Measurements from ENCODE around the gene RXRA.

Gene RXRA

DNA sequence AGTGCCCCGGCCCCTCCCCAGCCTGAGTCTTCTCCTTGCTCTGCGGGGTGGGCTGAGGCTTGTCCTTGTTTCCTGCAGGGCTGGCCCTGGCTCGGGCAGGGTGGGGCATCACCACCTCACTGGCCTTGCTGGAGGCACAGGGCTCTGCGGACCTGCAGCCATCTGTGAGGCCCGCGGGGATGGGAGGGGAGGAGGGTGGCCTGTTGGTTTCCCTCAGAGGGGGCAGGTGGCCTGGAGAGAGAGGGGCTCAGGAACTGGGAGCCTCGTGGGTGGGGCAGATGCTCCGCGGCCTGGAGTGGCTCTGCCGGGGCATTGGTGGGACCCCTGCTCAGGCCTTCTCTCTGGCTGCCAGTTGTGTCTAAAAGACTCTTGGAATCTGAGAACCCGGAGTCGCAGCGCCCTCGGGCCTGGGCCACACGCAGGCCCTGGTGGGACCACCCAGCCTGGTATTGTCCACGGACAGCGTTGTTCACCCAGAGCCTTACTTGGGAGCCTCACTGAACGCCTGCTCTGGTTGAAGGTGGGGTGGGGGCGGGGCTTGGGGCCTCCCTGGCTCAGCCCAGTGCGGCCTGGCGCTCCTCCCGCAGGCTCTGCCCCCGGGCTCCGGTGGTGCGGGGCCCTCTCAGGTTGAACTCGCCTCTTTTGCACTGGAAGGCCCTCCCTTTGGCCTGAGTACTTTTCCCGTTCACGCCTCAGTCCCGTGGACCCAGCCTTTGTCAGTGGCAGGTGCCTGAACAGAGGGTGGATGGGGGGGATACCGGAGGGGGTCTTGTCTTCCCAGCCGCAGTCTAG, 111.3 kb downstream of the RXRA start:
- DNase-seq, result peak; percentile 65

DNA sequence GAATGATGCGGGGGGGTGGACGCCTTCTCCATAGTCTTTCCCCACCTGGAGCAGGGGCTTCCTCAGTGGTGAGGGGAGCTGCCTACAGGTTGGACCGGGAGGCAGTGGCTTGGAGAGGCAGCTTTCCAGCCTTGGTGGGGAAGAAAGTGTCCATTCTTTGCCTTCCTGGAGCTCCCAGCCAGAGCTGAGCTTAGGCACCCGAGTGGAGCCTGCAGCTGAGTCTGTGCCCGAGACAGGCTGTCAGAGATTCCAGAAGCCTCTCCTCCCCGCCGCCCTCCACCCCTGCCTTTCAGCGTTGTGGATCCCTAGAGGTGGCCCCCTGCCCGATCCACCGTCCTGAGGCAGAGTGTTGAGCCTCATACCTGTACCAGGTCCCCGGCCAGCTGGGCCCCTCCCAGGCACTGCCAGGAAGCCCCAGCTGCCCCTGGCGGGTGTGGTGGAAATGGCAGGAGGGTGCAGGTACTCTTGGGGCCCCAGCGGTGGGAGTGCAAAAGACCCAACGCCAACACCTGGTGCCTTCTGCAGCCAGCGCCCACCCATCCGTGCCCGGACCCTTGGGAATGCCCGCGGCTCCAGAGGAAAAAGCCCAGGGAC, 112.0 kb downstream of the RXRA start:
- DNase-seq, result peak; percentile 48

DNA sequence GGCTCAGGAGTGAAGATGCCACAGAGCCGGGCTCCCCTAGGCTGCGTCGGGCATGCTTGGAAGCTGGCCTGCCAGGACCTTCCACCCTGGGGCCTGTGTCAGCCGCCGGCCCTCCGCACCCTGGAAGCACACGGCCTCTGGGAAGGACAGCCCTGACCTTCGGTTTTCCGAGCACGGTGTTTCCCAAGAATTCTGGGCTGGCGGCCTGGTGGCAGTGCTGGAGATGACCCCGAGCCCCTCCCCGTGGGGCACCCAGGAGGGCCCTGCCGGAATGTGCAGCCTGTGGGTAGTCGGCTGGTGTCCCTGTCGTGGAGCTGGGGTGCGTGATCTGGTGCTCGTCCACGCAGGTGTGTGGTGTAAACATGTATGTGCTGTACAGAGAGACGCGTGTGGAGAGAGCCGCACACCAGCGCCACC, 113.1 kb downstream of the RXRA start:
- peak; percentile 28 for DNase-seq

GRCh38 chr9:134440636-134441226, 114.5 kb downstream of the RXRA start:
- DNase-seq, result peak; percentile 24

DNA sequence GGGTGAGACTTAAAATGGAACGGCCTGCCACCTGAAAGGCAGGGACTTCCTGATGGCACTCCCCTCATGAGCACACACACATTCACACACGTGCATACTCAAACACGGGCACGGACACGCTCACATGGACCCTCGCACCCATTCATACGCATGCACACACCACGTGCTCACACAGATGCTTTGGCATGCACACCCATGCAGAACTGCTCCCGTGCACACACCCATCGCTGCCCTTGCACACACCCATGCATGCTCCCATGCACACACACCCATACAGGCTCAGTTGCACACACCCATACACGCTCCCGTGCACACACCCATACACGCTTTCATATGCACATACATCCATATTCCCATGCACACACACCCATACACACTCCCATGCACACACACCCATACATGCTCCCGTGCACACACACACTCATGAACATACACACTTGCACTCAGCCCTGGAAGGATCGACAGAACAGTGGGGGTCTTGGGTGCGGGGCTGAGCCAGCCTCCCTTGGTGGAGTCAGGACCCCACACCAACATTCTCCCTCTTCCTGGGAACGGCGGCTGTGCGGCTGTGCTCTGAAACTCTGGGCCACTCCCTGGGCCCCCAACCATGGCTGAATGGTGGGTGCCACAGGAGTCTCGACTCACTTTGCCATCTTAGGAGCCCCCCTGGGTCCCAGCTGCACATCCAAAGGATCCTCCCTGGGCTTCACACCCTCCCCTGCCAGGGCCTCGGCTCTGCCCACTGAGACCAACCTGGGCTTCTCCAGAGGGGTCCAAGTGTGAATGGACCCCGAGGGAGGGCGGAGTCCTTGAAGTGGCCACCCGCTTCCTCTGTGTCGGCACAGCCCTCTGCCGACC, 115.2 kb downstream of the RXRA start:
- peak; percentile 22 for DNase-seq

GRCh38 chr9:134442085-134442474, 115.8 kb downstream of the RXRA start:
- peak; percentile 73 for DNase-seq

DNA sequence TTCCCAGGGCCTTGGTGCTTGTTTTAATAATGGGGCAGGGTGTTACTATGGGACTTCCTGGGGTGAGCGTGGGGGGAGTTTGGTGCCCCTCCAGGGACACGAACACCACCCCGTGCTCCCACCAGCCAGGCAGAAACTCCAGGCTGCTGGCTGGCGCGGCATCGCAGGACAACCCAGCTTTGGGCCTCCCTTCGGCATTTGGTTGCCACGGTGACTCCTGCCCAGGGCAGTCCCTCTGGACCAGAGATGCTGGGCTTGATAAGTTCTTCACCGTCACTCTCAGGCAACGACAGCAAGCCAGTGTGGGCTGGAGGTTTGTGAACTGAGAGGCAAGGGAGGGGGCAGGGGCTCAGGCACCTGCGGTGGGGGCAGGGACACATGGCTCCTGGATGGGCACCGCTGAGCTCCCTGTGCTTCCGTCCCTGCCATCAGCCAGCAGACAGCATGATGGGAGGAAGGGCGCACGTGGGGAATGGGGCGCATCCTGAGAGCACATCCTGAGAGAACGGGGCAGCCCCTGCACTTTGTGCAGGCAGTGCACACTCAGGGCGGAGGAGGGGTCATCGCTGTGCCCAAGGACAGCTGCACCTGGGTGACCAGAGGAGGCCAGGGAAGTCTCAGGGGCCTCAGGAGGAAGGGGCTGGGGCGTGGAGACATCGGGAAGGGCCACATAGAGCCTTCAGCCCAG, 116.4 kb downstream of the RXRA start:
- no peak for DNase-seq

GRCh38 chr9:134443174-134444037, 117.2 kb downstream of the RXRA start:
- DNase-seq, result peak; percentile 85

DNA sequence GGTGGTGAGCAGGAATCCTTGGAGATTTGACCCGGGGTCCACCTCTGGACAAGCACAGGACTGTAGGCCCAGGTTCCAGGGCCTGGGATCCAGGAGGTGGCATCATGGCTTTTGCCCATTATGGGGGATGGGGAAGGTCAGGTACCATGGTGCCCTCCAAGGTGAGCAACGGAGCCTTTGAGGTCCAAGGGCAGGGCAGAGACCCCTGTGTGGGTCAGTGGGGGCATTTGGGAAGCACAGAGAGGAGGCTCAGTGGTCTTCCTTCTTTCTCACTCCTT, 117.7 kb downstream of the RXRA start:
- DNase-seq, result peak; percentile 21

DNA sequence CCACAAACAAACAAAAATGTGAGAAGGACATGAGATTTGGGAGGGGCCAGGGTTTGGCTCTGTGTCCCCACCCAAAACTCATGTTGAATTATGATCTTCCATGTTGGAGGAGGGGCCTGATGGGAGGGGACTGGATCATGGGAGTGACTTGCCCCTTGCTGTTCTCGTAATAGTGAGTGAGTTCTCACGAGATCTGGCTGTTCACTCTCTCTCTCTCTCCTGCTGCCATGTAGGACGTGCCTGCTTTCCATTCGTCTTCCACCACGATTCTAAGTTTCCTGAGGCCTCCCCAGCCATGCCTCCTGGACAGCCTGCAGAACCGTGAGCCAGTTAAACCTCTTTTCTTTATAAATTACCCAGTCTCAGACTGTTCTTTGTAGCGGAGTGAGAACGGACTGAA, 118.7 kb downstream of the RXRA start:
- no peak for DNase-seq

DNA sequence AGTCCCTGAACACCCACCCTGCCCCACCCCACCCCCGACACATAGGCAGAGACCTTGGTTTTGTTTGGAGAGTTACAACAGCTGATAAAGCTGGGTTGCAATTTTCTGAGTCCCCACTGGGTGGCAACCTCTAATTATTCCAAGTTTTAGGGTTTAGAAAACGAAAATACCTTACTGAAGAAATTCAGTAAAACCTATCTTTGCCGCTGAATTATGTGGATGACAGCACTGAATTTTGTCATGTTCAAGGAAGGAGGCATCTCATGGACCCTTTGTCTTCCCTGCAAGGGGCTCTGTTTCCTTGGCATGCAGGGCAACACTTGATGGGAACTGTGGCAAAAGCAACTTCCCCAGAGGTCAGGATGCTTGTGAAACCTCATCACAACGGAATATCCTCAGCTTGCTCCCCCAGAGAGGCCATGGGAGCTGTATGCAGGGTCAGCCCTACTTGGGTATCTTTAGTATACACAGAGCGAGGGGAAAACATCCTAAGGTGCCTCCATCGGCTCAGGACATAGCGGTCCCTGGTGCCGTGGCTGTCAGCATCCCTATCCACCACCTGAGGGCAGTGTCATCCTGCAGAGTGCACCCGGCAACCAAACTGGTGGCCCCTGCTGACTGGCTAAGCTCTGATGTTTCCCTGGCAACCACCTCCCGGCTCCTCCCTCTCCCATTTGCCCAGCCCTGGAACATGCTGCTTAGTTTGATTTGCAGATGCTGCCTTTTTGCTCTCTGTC, 123.1 kb downstream of the RXRA start:
- peak; percentile 96 for DNase-seq

DNA sequence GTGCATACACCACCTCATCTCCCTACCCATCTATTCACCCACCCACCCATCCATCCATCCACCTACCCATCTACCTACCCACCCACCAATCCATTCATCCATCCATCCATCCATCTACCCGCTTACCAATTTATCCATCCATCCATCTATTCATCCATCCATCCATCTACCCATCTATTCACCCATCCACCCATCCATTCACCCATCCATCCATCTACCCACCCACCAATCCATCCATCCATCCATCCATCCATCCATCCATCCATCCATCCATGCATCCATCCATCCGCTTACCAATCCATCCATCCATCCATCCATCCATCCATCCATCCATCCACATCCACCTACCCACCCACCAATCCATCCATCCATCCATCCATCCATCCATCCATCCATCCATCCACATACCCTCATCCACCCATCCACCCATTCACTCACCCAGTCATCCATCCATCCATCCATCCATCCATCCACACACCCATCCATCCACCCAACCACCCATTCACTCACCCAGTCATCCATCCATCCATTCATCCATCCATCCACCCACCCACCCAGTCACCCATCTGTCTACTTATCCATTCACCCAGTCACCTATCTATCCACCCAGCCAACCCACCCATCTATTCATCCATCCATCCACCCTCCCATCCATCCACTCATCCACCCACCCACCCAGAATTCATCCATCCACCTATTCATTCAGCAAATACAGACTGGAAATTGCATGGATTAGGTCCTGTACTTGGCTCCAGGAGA, 125.6 kb downstream of the RXRA start:
- DNase-seq, result no peak

GRCh38 chr9:134452728-134453127, 126.5 kb downstream of the RXRA start:
- DNase-seq, result no peak

DNA sequence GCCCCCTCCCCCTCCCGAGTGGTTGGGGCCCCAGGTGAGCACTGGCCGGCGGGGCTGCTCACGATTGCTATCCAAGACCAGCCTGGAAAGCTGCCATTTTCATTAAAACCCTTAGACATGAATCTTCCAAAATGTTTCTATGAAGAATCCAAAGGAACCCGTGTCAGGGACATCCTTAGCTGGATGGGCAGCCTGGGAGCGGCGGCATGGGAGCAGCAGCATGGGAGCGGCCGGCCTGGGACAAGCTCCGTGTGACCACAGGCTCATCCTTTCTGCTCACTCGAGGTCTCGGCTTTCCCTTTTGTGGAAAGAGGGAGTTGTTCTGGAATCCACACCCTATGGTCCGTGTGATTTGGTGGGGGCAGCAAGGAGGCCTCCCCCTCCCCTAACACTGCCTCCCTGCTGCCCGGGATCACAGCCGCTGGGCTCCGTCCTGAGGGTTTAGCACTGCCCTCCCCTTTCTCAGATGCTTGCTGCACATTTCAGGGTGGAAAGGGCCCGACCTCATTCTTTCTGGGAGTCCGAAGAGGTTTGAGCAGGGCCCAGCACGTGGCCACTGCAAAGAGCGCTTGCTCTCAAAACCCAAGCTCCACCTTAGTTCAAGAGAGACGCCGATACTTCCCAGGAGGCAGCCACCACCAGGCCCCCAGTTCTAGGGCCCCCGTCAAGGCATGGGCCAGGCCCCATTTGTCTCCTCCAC, 127.7 kb downstream of the RXRA start:
- peak; percentile 37 for DNase-seq

GRCh38 chr9:134454476-134454857, 128.2 kb downstream of the RXRA start:
- peak; percentile 58 for DNase-seq

DNA sequence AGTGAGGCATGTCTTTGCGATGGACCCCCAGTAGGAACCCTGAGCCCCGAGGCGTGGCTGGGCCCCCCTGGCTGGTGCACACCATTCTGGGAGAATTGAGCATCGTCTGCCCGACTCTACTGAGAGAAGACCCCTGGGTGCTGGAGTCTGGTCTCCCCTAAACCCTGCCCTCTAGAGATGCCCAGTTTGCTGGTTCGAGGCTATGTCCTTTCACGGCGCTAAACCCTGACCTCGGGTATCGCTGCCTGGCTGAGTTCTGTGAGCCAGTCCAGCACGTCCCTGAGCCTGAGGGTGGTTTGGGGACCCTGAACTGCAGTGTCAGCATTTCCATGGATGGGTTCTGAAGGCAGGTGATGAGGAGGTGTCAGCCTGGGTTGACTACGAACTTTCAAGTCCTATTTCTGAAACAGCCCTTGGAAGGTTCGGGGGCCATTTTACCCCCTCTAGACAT, 128.8 kb downstream of the RXRA start:
- DNase-seq, result peak; percentile 38

GRCh38 chr9:134455537-134455933, 129.3 kb downstream of the RXRA start:
- no peak for DNase-seq

GRCh38 chr9:134455934-134456755, 129.9 kb downstream of the RXRA start:
- peak; percentile 96 for DNase-seq

Data from right hindlimb (tissue), 1 donor.